Activated T-helper 2 cell treated with anti-CD3 and anti-CD28 coated beads, Interferon-gamma antibody, Interleukin-2, Interleukin-4, amounts not matched to agents 10 μg/mL and 5 μg/mL and 100 μg/mL, durations not matched to agents 14 hours and 24 hours and 36 hours (primary cell): ENCODE results near the gene POLD1. TPM values are rescaled to one million over a fixed set of nuclear protein-coding genes. Genes with fewer than 3 reads are reported as not detected.

ENCODE experiments used
- DNase-seq: peaks from one replicate; pipeline ENCODE4 v3.0.0; 2021; ENCODE audit warnings: low spot score
- H3K27ac Mint-ChIP-seq: one replicate; pipeline ENCODE4 v1.8.0; 2021; ENCODE audit warnings: mixed read lengths
- H3K27me3 Mint-ChIP-seq: one replicate; pipeline ENCODE4 v1.8.0; 2021; ENCODE audit warnings: low read depth, mixed read lengths
- H3K36me3 Mint-ChIP-seq: one replicate; pipeline ENCODE4 v1.8.0; 2021; ENCODE audit warnings: low read depth, mixed read lengths
- H3K4me1 Mint-ChIP-seq: one replicate; pipeline ENCODE4 v1.8.0; 2021; ENCODE audit warnings: low read depth, mixed read lengths
- H3K4me3 Mint-ChIP-seq: one replicate; pipeline ENCODE4 v1.8.0; 2021; ENCODE audit warnings: low read depth, mild to moderate bottlenecking, moderate library complexity, mixed read lengths
- H3K9me3 Mint-ChIP-seq: one replicate; pipeline ENCODE4 v1.8.0; 2021; ENCODE audit warnings: mixed read lengths
- intact Hi-C: fragments of 100-400 bp; cut with micrococcal nuclease; formaldehyde crosslinking; loops from one replicate; pipeline ENCODE4 v1.15.1; 2023
- total RNA-seq: library from RNA; stranded (reverse); gene quantifications from 2 replicates; pipeline ENCODE4 v1.2.3, GENCODE V29; 2022

POLD1 gene
- total RNA-seq, 1 donor from 2014 or later, result 153 TPM

DNA sequence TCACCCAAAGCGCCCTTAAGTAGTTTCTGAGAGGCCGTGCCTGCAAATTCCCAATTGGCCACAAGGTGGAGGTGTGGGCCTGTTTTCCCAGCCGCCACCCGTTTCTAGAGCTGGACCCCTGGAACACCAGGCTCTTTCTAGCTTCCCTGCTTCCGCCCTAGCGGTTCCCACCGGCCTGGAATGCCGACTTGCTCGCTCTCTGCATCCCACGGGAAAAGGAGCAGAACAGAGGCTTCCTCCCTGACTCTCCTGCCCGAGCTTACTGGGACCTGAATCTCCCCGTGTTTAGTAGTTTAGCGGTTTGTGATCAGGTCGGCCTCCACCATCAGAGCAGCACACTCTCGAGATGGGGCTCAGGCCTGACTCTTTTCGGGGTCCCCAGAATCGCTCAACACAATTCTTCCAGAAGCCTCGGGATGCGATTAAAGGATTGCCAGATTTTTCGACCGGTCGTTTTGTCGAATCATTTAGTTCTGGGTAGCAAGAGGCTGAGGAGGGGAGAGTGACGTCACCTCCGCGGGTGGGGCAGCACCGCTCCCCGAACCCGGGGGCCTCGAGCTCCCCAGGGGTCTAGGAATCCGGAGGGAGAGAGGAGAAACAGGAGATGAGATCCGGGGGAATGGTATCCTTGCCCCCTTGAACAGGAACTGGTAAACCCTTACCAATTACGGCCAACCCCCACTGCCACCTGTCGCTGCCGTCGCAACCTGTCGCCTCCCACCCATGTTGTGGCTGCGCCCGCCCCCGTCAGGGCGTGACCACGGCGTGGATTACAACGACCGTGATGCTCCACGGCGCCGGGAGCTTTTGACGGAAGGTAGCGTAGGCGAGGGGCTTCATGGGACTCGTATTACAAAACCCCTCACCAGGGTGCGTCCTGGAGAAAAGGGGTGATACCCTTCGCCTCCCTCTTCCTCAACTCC, 26.7 kb upstream of the POLD1 start:
- intact Hi-C loops, result loop anchor here (1.0 to 5.0 kb wide), 6 partner anchors 19 to 425 kb away; partner anchors contain the start of genes EMC10, GARIN5A, JOSD2 and NR1H2

DNA sequence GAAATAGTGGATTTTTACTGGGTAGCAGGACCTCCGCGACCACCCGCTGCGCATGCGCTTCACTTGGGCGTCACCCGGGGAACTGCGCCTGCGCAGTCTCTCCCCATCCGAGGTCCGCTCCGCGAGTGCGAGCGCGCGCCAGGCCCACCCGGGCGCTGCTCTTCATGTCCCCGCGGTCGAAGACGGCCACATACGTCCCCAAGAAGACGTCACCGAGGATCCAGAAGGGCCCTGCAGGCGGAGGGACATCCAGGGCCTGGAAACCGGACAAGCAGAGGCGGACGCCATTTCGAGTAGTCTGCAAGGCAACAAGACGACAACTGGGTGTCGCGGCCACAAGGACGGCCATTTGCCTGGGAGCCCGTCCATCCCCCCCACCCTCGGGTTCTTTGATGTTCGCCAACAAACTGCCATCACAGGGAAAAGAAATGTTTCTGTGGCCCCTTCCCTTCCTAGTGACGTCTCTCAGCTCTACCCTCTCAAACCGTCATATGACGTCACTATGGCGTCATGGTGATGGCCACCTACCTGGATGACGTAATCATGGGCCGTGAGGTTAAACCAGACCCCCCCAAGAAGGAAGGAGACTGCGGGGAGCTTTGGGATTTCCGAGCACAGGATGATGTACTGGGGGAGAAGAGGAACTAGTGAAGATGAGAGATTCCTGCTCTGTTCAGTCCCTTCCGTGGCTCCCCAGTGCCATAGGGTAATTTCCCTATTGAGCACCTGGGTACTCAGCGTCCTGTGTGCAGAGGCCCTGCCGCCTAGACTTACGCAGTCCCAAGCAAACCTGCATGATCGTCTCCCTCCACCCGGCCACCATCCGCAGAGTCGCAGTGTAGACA, 25.4 kb upstream of the POLD1 start:
- intact Hi-C loops, result loop anchor here (1.0 to 5.0 kb wide), 2 partner anchors 18 to 424 kb away; partner anchors contain the start of gene NR1H2
- H3K27me3 Mint-ChIP-seq, result no peaks in the 10 kb centered on the region
- H3K9me3 Mint-ChIP-seq, result no peaks in the 10 kb centered on the region
- H3K4me3 Mint-ChIP-seq, result peak overlapping the region; percentile 89
- peaks cover 24% of the 10 kb centered on the region for H3K36me3 Mint-ChIP-seq
- DNase-seq, result peak; percentile 80
- peak overlapping the region; percentile 99 for H3K27ac Mint-ChIP-seq
- H3K4me1 Mint-ChIP-seq, result peaks cover 50% of the 10 kb centered on the region

More for the DNA sequence above, 26.7 kb upstream of the POLD1 start:
- Mint-ChIP-seq H3K36me3 (peaks cover 24% of the 10 kb centered on the region), H3K4me1 (peaks cover 42% of the 10 kb centered on the region), H3K9me3 (no peaks in the 10 kb centered on the region), H3K4me3 (peak overlapping the region; percentile 89), H3K27me3 (no peaks in the 10 kb centered on the region), H3K27ac (peak overlapping the region; percentile 99)
- DNase-seq, result peak; percentile 83

DNA sequence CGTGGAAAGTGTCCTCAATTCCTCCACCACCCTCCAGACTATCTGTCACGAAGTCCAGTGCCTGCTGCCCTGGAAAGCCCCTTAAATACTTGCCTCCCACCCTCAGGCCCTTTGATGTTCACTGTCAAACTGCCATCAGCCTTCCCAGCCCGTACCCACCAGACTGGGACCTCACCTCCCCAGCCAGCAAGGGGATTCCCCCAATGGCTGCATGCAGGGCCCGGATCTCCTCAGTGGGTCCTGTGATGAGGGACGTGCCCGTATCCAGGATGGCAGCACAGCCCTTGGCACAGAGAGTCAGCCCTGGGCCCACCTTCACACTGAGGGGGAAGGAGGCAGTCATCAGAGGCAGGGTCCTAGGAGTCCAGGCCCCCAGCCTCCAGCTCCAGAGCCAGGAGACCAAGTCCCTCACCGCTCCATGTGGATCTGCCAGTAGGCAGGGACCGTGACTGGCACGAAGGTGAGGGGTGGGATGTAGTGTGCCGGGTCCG, 24.8 kb upstream of the POLD1 start:
- peak overlapping the region; percentile 89 for H3K4me3 Mint-ChIP-seq

DNA sequence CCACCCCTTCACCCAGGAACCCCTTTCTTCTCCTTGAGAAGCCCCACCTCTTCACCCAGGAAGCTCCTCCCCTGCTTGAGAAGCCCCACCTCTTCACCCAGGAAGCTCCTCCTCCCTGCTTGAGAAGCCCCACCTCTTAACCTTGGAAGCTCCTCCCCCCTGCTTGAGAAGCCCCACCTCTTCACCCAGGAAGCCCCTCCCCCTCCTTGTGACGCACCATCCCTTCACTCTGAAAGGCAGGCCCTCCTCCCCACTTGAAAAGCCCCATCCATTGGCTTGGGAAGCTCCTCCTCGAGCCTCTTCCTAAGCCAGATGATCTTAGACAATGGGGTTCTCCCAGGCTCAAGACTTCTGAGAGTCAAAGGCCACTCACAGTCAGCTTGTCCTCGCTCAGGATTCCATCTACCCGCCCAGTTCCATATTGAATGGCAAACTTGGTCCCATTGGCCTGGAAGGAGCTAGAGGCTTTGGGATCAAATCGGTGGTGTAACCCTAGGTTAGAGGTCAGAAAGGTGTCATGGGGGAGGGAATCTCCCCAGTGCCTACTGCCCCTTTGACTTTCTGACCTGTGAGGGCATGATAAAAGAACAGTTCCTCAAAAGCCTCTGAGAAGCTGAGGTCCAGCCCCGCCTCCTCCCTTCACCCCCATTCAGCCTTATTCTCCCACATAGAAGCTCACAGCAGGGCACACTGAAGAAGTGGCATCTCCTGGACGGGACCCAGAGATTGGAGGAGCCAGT, 22.7 kb upstream of the POLD1 start:
- no peak for DNase-seq
- Mint-ChIP-seq H3K4me3 (peak overlapping the region; percentile 1), H3K27me3 (no peaks in the 10 kb centered on the region), H3K9me3 (no peaks in the 10 kb centered on the region), H3K36me3 (peaks cover 24% of the 10 kb centered on the region), H3K27ac (peak overlapping the region; percentile 97), H3K4me1 (peaks cover 67% of the 10 kb centered on the region)
- intact Hi-C loops, result loop anchor here (2.0 kb wide), 1 partner anchor 31 kb away; no protein-coding TSS in a partner anchor

More for the DNA sequence above, 24.8 kb upstream of the POLD1 start:
- DNase-seq, result no peak
- H3K9me3 Mint-ChIP-seq, result no peaks in the 10 kb centered on the region
- peak overlapping the region; percentile 99 for H3K27ac Mint-ChIP-seq
- no peaks in the 10 kb centered on the region for H3K27me3 Mint-ChIP-seq
- intact Hi-C loops, result loop anchor here (5.0 kb wide), 1 partner anchor 423 kb away; no protein-coding TSS in a partner anchor
- peaks cover 53% of the 10 kb centered on the region for H3K4me1 Mint-ChIP-seq
- peaks cover 24% of the 10 kb centered on the region for H3K36me3 Mint-ChIP-seq

DNA sequence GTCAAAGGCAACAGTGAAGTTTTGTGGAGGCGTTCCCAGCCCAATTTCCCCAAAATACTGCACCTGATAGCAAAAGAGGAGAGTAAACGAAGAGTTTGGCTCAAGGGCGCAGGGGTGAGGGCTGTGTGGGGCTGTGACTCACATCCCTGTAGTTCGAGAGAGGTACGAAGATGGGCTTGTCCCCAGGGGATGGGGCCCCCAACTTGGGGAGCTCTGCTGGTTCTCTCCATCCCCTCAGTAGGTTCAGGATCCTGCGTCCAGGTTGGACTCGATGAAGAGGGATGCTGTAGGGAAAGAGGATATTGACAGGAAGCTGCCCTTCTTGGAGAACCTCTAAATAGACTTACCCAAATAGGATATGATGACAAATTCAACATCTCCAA, 22.1 kb upstream of the POLD1 start:
- peak overlapping the region; percentile 97 for H3K27ac Mint-ChIP-seq
- H3K36me3 Mint-ChIP-seq, result peaks cover 24% of the 10 kb centered on the region
- no peaks in the 10 kb centered on the region for H3K9me3 Mint-ChIP-seq
- no peak for DNase-seq
- H3K27me3 Mint-ChIP-seq, result no peaks in the 10 kb centered on the region
- peaks cover 65% of the 10 kb centered on the region for H3K4me1 Mint-ChIP-seq
- H3K4me3 Mint-ChIP-seq, result peak overlapping the region; percentile 1
- intact Hi-C loops, result loop anchor here (2.0 kb wide), 1 partner anchor 31 kb away; no protein-coding TSS in a partner anchor

DNA sequence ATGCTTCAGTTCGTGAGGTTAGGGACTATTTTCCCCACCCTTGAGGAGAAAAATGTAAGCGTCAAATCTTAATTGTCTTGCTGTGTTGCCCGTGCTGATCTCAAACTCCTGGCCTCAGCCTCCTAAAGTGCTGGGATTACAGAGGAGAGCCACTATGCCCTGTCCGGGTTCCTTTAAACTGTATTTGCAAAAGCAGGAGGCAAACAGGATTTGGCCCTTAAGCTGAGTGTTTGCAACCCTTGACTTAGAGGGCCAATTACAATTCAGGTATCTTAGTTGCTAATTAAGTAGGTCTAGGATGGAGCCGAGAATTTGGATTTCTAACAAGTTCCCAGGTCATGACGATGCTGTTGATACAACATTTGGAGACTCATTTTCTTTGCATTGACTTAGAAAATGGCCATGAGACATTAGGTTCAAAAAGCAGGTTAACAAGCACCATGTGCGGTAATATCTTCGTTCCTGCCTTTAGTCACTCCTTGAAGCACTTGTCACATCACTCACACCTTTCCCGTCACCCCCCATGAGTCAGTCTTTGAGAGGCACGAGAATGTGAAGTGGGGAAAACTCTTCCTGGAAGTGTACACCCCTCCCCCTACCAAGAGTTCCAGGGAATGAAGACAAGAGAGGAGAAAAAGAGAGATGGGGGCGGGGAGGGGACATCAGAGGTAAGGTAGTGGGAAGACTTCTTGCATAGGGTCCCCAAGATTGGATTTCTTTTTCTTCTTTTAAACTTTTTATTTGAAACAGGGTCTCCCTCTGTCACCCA, 21.3 kb upstream of the POLD1 start:
- Mint-ChIP-seq H3K9me3 (no peaks in the 10 kb centered on the region), H3K27me3 (no peaks in the 10 kb centered on the region), H3K4me3 (peak overlapping the region; percentile 72), H3K4me1 (peaks cover 70% of the 10 kb centered on the region), H3K36me3 (peaks cover 24% of the 10 kb centered on the region), H3K27ac (peak overlapping the region; percentile 97)
- no peak for DNase-seq
- intact Hi-C loops, result loop anchor here (2.0 kb wide), 1 partner anchor 32 kb away; no protein-coding TSS in a partner anchor

DNA sequence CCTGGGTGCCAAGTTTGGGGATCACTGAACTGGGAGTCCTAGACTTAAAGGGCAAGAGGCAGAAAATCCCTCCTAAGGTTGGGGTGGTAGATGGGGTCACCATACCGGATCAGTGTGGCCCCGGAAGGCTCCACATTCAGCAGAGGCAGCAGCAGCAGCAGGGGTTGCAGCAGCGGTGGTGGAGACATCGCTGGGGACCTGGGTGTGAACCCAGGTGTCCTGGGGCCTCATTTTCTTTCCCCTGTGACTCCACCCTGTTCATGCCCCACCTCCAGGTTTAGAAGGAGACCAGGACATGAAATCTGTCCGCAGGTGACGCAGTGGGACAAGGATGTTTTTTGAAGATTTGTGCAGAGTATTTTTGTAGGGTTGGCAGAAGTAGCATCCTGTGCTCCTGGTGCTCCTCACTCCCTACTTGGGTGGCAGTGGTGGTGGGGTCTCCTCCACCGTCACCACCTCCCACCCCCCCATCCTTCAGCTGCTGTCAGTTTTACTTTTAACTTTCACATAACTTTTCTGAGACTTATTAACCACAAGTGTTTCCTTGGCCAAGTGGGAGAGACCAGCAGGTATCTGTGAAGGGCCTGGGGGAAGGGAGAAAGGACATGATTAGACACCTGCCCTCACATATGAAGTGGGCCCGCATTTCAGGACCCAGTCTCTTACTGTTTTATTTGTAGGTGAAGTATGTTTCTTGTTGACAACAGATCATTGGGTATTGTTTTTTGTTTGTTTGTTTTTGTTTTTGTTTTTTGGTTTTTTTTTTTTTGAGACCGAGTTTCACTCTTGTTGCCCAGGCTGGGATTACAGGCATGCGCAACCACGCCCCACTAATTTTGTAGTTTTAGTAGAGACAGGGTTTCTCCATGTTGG, 18.5 kb upstream of the POLD1 start, which contains the start of gene NAPSA:
Gene NAPSA (minus strand): TSS at position 206 of the 873 bp plus-strand sequence. CDS start 18 bp downstream, at position 188.
- no peaks in the 10 kb centered on the region for H3K9me3 Mint-ChIP-seq

DNA sequence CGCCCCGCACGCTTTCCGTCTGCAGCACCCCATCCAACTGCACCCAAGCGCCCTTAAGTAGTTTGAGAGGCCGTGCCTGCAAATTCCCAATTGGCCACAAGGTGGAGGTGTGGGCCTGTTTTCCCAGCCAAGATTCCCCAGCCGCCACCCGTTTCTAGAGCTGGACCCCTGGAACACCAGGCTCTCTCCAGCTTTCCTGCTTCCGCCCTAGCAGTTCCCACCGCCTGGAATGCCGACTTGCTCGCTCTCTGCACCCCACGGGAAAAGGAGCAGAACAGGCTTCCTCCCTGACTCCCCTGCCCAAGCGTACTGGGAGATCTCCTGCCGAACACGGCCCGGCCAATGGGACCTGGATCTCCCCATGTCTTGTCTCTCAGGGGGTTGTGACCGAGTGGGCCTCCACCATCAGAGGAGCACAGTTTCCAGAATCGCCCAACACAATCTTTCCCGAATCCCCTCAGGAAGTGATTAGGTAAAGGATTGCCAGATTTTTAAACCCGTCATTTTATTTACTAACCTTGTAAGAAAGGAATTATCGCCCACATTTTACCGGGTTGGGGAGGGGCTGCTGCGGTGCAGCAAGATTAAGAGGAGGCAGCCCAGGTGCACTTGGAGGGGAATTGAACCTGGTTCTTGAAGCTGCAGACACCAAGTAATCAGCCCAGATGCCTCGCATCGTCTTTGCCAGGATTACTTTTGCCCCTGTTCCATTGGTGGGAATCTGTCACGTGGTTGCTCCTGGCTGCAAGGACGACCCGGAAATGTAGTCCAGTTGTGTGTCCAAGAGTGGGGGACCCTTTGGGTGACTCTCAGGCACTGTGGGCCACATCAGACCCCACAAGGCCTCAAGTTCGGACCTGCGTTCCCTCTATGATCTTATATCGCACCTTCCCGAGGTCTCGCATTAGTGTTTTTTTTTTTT, 15.2 kb upstream of the POLD1 start:
- peak overlapping the region; percentile 83 for H3K27ac Mint-ChIP-seq
- intact Hi-C loops, result loop anchor here (1.0 kb wide), 1 partner anchor 15 kb away; the partner anchor contains the start of gene POLD1
- peak; percentile 75 for DNase-seq
- H3K9me3 Mint-ChIP-seq, result no peaks in the 10 kb centered on the region
- H3K4me3 Mint-ChIP-seq, result peak overlapping the region; percentile 88
- H3K36me3 Mint-ChIP-seq, result no peaks in the 10 kb centered on the region
- peaks cover 27% of the 10 kb centered on the region for H3K4me1 Mint-ChIP-seq
- H3K27me3 Mint-ChIP-seq, result no peaks in the 10 kb centered on the region

More for the DNA sequence above, 18.5 kb upstream of the POLD1 start, which contains the start of gene NAPSA:
- peak within 1 kb of the TSS; percentile 56 for H3K4me3 Mint-ChIP-seq
- intact Hi-C loops, result no loop called here
- peaks cover 52% of the 10 kb centered on the region for H3K4me1 Mint-ChIP-seq
- no peak for DNase-seq
- no peaks in the 10 kb centered on the region for H3K27me3 Mint-ChIP-seq
- H3K27ac Mint-ChIP-seq, result peak within 1 kb of the TSS; percentile 79
- H3K36me3 Mint-ChIP-seq, result peaks cover 11% of the 10 kb centered on the region

DNA sequence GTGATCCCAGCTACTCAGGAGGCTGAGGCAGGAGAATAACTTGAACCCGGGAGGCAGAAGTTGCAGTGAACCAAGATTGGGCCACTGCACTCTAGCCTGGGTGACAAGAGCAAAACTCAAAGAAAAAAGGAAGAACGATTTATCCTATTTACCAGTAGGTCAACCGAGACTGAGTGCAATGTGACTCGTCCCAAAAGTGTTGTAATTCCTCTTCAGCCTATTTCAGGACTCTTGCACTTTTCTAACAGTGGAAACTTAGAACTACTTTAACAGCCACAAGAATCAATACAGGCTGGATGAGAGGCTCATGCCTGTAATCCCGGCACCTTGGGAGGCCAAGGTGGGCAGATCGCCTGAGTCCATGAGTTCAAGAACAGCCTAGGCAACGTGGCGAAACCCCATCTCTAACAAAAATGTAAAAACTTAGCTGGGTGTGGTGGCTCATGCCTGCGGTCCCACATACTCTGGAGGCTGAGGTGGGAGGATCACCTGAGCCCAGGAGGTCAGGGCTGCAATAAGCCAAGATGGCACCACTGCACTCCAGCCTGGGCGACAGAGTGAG, 12.2 kb upstream of the POLD1 start:
- Mint-ChIP-seq H3K9me3 (no peaks in the 10 kb centered on the region), H3K4me3 (no peak overlapping the region)
- intact Hi-C loops, result no loop called here

More for the DNA sequence above, 12.2 kb upstream of the POLD1 start:
- DNase-seq, result no peak
- H3K4me1 Mint-ChIP-seq, result peaks cover 18% of the 10 kb centered on the region
- H3K27me3 Mint-ChIP-seq, result no peaks in the 10 kb centered on the region
- H3K36me3 Mint-ChIP-seq, result peaks cover 5% of the 10 kb centered on the region
- H3K27ac Mint-ChIP-seq, result no peak overlapping the region
